H1 (cell line): ENCODE measurements around the gene MYBPH. TPM values are rescaled to one million over a fixed set of nuclear protein-coding genes. Genes with fewer than 3 reads are reported as not detected.

Source experiments
- CTCF ChIA-PET: fragments of 300-600 bp; sonication (Branson Sonifier 250); formaldehyde crosslinking; loops from one replicate; lab custom pipeline; 2021; ENCODE audit not compliant: partially characterized antibody; lab: Charles Lee
- POLR2A ChIA-PET: fragments of 300-600 bp; sonication (Branson Sonifier 250); formaldehyde crosslinking; loops from one replicate; lab custom pipeline; 2021; ENCODE audit warnings: inconsistent platforms; ENCODE audit not compliant: partially characterized antibody; lab: Charles Lee
- DNase-seq, 2 experiments: peaks; one replicate each; pipeline versions ENCODE4 v3.0.0 to v3.0.0-alpha.2; 2010 to 2022; ENCODE audit warnings: low spot score in 2 of 2, low read depth in 1 of 2, mixed read lengths in 1 of 2
- FAIRE-seq: peaks from 2 replicates; lab custom pipeline; 2011; peaks lifted over from hg19 to GRCh38; lab: Jason Lieb, UNC
- H2AFZ ChIP-seq: 2 replicates; pipeline ENCODE4 v1.8.1; 2012; ENCODE audit warnings: low read length, inconsistent platforms
- H2AK5ac ChIP-seq: 2 replicates; pipeline ENCODE4 v1.6.1; 2013; ENCODE audit warnings: low read depth, low read length
- H2BK120ac ChIP-seq: replicated peaks from 2 replicates; pipeline ENCODE3; 2013; ENCODE audit warnings: low read depth, low read length, inconsistent platforms
- H2BK12ac ChIP-seq: 2 replicates; pipeline ENCODE4 v1.6.1; 2013; ENCODE audit warnings: low read depth, low read length
- H2BK15ac ChIP-seq: 2 replicates; pipeline ENCODE4 v1.6.1; 2013; ENCODE audit warnings: low read length
- H2BK20ac ChIP-seq: 2 replicates; pipeline ENCODE4 v1.6.1; 2013; ENCODE audit warnings: low read length
- H2BK5ac ChIP-seq: 2 replicates; pipeline ENCODE4 v1.6.1; 2013; ENCODE audit warnings: low read depth, low read length
- H3K14ac ChIP-seq: 2 replicates; pipeline ENCODE4 v1.6.1; 2013; ENCODE audit warnings: inconsistent platforms; ENCODE audit not compliant: insufficient read length
- H3K18ac ChIP-seq: 2 replicates; pipeline ENCODE4 v1.6.1; 2013; ENCODE audit warnings: low read length; ENCODE audit errors: extremely low read depth
- H3K23ac ChIP-seq: 2 replicates; pipeline ENCODE4 v1.6.1; 2013; ENCODE audit warnings: inconsistent platforms; ENCODE audit not compliant: insufficient read length
- H3K23me2 ChIP-seq: 2 replicates; pipeline ENCODE4 v1.6.1; 2013; ENCODE audit warnings: low read depth, low read length
- H3K27ac ChIP-seq: 2 replicates; pipeline ENCODE4 v1.6.1; 2011; ENCODE audit warnings: low read depth, low read length, inconsistent platforms
- H3K27me3 ChIP-seq, 4 experiments: replicated peaks in 1 of 4; 1 replicate in 1 of 4; 2 replicates in 3 of 4; pipeline versions ENCODE4 v1.6.1 to v1.8.1; 2011 to 2013; ENCODE audit warnings: low read length in 3 of 4, mild to moderate bottlenecking in 3 of 4, inconsistent platforms in 2 of 4, mixed read lengths in 2 of 4, moderate library complexity in 1 of 4; ENCODE audit not compliant: control insufficient read depth in 3 of 4, insufficient read depth in 3 of 4; ENCODE audit errors: extremely low read depth in 1 of 4
- H3K36me3 ChIP-seq, 4 experiments: 2 replicates each; pipeline versions ENCODE4 v1.6.1 to v1.8.1; 2011 to 2013; ENCODE audit warnings: mild to moderate bottlenecking in 4 of 4, low read length in 3 of 4, moderate library complexity in 2 of 4, control low read depth in 1 of 4, inconsistent platforms in 1 of 4; ENCODE audit not compliant: insufficient read depth in 4 of 4, control insufficient read depth in 2 of 4
- H3K4ac ChIP-seq: replicated peaks from 2 replicates; pipeline ENCODE3; 2013; ENCODE audit warnings: low read length, low read depth, mixed read lengths, inconsistent platforms; ENCODE audit not compliant: insufficient read length
- H3K4me1 ChIP-seq, 4 experiments: replicated peaks in 1 of 4; 1 replicate in 1 of 4; 2 replicates in 3 of 4; pipeline versions ENCODE4 v1.6.1 to v1.8.1; 2011 to 2013; ENCODE audit warnings: low read length in 3 of 4, inconsistent platforms in 2 of 4, mixed read lengths in 1 of 4; ENCODE audit not compliant: insufficient read depth in 4 of 4, control insufficient read depth in 3 of 4
- H3K4me2 ChIP-seq, 2 experiments: 2 replicates each; pipeline versions ENCODE4 v1.6.1 to v1.8.1; 2011 to 2013; ENCODE audit warnings: low read depth in 2 of 2, low read length in 2 of 2, control low read depth in 1 of 2, inconsistent platforms in 1 of 2, mild to moderate bottlenecking in 1 of 2; ENCODE audit not compliant: insufficient read depth in 1 of 2
- H3K4me3 ChIP-seq, 4 experiments: fragments of 200-600, 300-600 bp in 1 of 4; sonication (generic), shearing (Covaris generic), sonication (Bioruptor Twin) in 1 of 4; 2 replicates each; pipeline versions ENCODE4 v1.5.1 to v1.8.1; 2011 to 2016; ENCODE audit warnings: low read length in 4 of 4, low read depth in 3 of 4, control low read depth in 2 of 4, inconsistent platforms in 2 of 4, mild to moderate bottlenecking in 2 of 4, mixed read lengths in 1 of 4, moderate library complexity in 1 of 4; ENCODE audit not compliant: insufficient read depth in 2 of 4; ENCODE audit errors: extremely low read depth in 1 of 4
- H3K56ac ChIP-seq: replicated peaks from 2 replicates; pipeline ENCODE3; 2013; ENCODE audit warnings: low read depth, mild to moderate bottlenecking, mixed read lengths, low read length, inconsistent platforms; ENCODE audit not compliant: insufficient read length
- H3K79me1 ChIP-seq: 2 replicates; pipeline ENCODE4 v1.6.1; 2013; ENCODE audit warnings: low read depth, low read length, control low read depth
- H3K79me2 ChIP-seq, 2 experiments: 2 replicates each; pipeline versions ENCODE4 v1.6.1 to v1.8.1; 2012 to 2013; ENCODE audit warnings: low read length in 2 of 2, mild to moderate bottlenecking in 2 of 2, inconsistent platforms in 1 of 2; ENCODE audit not compliant: insufficient read depth in 2 of 2, control insufficient read depth in 1 of 2
- H3K9ac ChIP-seq, 4 experiments: replicated peaks in 1 of 4; 1 replicate in 1 of 4; 2 replicates in 3 of 4; pipeline versions ENCODE4 v1.6.1 to v1.8.1; 2011 to 2013; ENCODE audit warnings: low read depth in 3 of 4, low read length in 3 of 4, control low read depth in 2 of 4, mild to moderate bottlenecking in 2 of 4, moderate library complexity in 2 of 4, inconsistent platforms in 1 of 4; ENCODE audit errors: extremely low read depth in 1 of 4
- H3K9me3 ChIP-seq, 2 experiments: 2 replicates each; pipeline versions ENCODE4 v1.6.1 to v1.8.1; 2012 to 2013; ENCODE audit warnings: mild to moderate bottlenecking in 2 of 2, moderate library complexity in 2 of 2, control low read depth in 1 of 2, inconsistent platforms in 1 of 2, low read depth in 1 of 2, low read length in 1 of 2, mixed read lengths in 1 of 2; ENCODE audit not compliant: insufficient read depth in 2 of 2
- H4K20me1 ChIP-seq, 2 experiments: replicated peaks in 1 of 2; 2 replicates each; pipeline versions ENCODE3 to v1.8.1; 2011 to 2013; ENCODE audit warnings: inconsistent platforms in 2 of 2, low read length in 2 of 2, mild to moderate bottlenecking in 1 of 2; ENCODE audit not compliant: insufficient read depth in 2 of 2, control insufficient read depth in 1 of 2
- H4K5ac ChIP-seq: 2 replicates; pipeline ENCODE4 v1.6.1; 2013; ENCODE audit warnings: low read length, low read depth, mixed read lengths, inconsistent platforms; ENCODE audit not compliant: insufficient read length
- H4K8ac ChIP-seq: 2 replicates; pipeline ENCODE4 v1.8.0; 2013; ENCODE audit warnings: mild to moderate bottlenecking, moderate library complexity, low read length, inconsistent platforms; ENCODE audit not compliant: insufficient read depth; ENCODE audit errors: extremely low read depth
- H4K91ac ChIP-seq: replicated peaks from 2 replicates; pipeline ENCODE3; 2013; ENCODE audit warnings: low read length, mixed read lengths, inconsistent platforms; ENCODE audit not compliant: insufficient read length
- EGR1 ChIP-seq: IDR thresholded peaks from 2 replicates; pipeline ENCODE4 v1.6.1; 2011; ENCODE audit warnings: low read depth, low read length, borderline replicate concordance
- RBBP5 ChIP-seq: IDR thresholded peaks from 2 replicates; pipeline ENCODE4 v1.7.1; 2012; ENCODE audit warnings: low read depth, mild to moderate bottlenecking, inconsistent platforms, low read length, moderate library complexity, borderline replicate concordance
- SIN3A ChIP-seq, 2 experiments: IDR thresholded peaks in 1 of 2; conservative IDR thresholded peaks in 1 of 2; 2 replicates each; pipeline ENCODE4 v1.6.1; 2011 to 2012; ENCODE audit warnings: low read length in 2 of 2, improper control_type of control experiment in 1 of 2, low read depth in 1 of 2, mild to moderate bottlenecking in 1 of 2
- TAF1 ChIP-seq: IDR thresholded peaks from 2 replicates; pipeline ENCODE4 v1.6.1; 2011; ENCODE audit warnings: mild to moderate bottlenecking, low read depth, low read length
- WGBS, 2 experiments: shearing (Covaris generic) in 1 of 2; methylation state at CpG; one replicate each; pipeline versions ENCODE4 v1.1.6 to v1.1.7; 2013 to 2015; ENCODE audit warnings: low lambda C conversion rate in 2 of 2, mixed read lengths in 2 of 2, inconsistent platforms in 1 of 2, low coverage in 1 of 2, missing lambda C conversion rate in 1 of 2; ENCODE audit not compliant: insufficient replicate concordance in 2 of 2, insufficient coverage in 1 of 2, insufficient read length in 1 of 2; ENCODE audit errors: extremely low coverage in 1 of 2, missing lambda C conversion rate in 1 of 2; 5-methylcytosine and 5-hydroxymethylcytosine counted together
- polyA plus RNA-seq, 7 experiments: library from polyadenylated mRNA; depleted of rRNA in 3 of 7; stranded (reverse) in 5 of 7; unstranded in 2 of 7; fragments of >200 nt in 5 of 7; fragments of 200-250 nt in 2 of 7; gene quantifications; 1 replicate in 5 of 7; 2 replicates in 1 of 7; 4 replicates in 1 of 7; pipeline versions ENCODE4 v1.2.1 to v1.2.3, GENCODE V29; 2011 to 2013; ENCODE audit warnings: missing spikeins in 2 of 7, mixed read lengths in 2 of 7
- total RNA-seq: library from RNA; stranded (reverse); fragmentation: NEBNext Ultra II Directional; extraction: Animal tissue kit (Norgen Biotek cat#: 25700); gene quantifications from 2 replicates; pipeline ENCODE4 v1.2.1, GENCODE V29; 2021
- TF ChIP-seq, protein P1 (sequence below): IDR thresholded peaks from 2 replicates; pipeline ENCODE4 v1.6.1; 2011; ENCODE audit warnings: low read length, improper control_type of control experiment
- TF ChIP-seq, protein P2 (sequence below): IDR thresholded peaks from 2 replicates; pipeline ENCODE4 v1.6.1; 2012; ENCODE audit warnings: inconsistent platforms
- TF ChIP-seq, protein P3 (sequence below): IDR thresholded peaks from 2 replicates; pipeline ENCODE4 v1.6.1; 2012; ENCODE audit warnings: low read length, inconsistent platforms

The MYBPH gene
- total and polyA plus RNA-seq, 2 of the 8 experiments (the other 6 are each of a cell fraction or from before 2014, with no cell fraction given), result not detected

GRCh38 chr1:203128716-203129500, 46.7 kb downstream of the MYBPH start:
- Histone ChIP-seq H3K23ac (no peak overlapping the region), H2BK15ac (peak overlapping the region; percentile 97; the same call in 1 of the 2 replicates), H2BK120ac (no peak overlapping the region), H2AFZ (peak overlapping the region; percentile 80; the same call in 1 of the 2 replicates), H3K4me1 (peaks cover 3 to 28% (median 16%) of the 10 kb centered on the region in 4 experiments), H3K9me3 (no peaks in the 10 kb centered on the region), H3K4ac (no peak overlapping the region), H3K36me3 (no peaks in the 10 kb centered on the region), H3K27me3 (peaks cover 5 to 32% (median 18%) of the 10 kb centered on the region in 4 experiments), H2BK5ac (no peak overlapping the region), H2BK20ac (no peak overlapping the region), H3K23me2 (peaks cover 2% of the 10 kb centered on the region; the same call in 1 of the 2 replicates), H2AK5ac (no peak overlapping the region), H4K5ac (no peak overlapping the region), H3K4me3 (peak overlapping the region; percentile 16 to 64 (median 56); a peak in 6 of 8 replicates), H3K18ac (no peak overlapping the region), H3K79me2 (no peaks in the 10 kb centered on the region), H3K4me2 (peak overlapping the region; percentile 62 to 83), H4K91ac (peak overlapping the region; percentile 20), H2BK12ac (peak overlapping the region; percentile 71; the same call in 1 of the 2 replicates), H3K14ac (no peak overlapping the region), H3K27ac (no peak overlapping the region), H3K9ac (no peak overlapping the region; a peak in 1 of 7 replicates), H4K8ac (peak overlapping the region; percentile 66; the same call in 1 of the 2 replicates), H3K79me1 (no peaks in the 10 kb centered on the region), H4K20me1 (no peaks in the 10 kb centered on the region), H3K56ac (no peak overlapping the region)
- CTCF ChIA-PET, result interaction anchor here (0.6 to 49.1 kb wide), 28 partner anchors 8 to 347 kb away, joined by 3 to 1071 read pairs (median 4); partner anchors contain the start of genes CHI3L1, MYBPH, MYOG and PPFIA4
- 91% methylated on average over 29 of the region's 29 CpGs; no CpG with 5 or more reads in 1 of the 2 experiments for WGBS, 2 experiments
- POLR2A ChIA-PET, result interaction anchor here (1.2 to 1.5 kb wide), 2 partner anchors 9 to 19 kb away, joined by 4 to 8 read pairs; no protein-coding TSS in a partner anchor
- no peak for FAIRE-seq
- DNase-seq, result peak in 1 of 2 experiments; percentile 46
- TF ChIP-seq, protein P1, sequence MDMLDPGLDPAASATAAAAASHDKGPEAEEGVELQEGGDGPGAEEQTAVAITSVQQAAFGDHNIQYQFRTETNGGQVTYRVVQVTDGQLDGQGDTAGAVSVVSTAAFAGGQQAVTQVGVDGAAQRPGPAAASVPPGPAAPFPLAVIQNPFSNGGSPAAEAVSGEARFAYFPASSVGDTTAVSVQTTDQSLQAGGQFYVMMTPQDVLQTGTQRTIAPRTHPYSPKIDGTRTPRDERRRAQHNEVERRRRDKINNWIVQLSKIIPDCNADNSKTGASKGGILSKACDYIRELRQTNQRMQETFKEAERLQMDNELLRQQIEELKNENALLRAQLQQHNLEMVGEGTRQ, result no peak
- TF ChIP-seq, protein P2, sequence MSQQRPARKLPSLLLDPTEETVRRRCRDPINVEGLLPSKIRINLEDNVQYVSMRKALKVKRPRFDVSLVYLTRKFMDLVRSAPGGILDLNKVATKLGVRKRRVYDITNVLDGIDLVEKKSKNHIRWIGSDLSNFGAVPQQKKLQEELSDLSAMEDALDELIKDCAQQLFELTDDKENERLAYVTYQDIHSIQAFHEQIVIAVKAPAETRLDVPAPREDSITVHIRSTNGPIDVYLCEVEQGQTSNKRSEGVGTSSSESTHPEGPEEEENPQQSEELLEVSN, result no peak
- TF ChIP-seq RBBP5 (no peak), SIN3A (conservative IDR thresholded peaks at IDR 0.05 in 1 of 2, IDR thresholded peaks at IDR 0.05 in 1 of 2; ENCODE audit: low read depth in 1 of 2, low read length in 2 of 2) (no peak), TAF1 (no peak), EGR1 (no peak)
- TF ChIP-seq, protein P3, sequence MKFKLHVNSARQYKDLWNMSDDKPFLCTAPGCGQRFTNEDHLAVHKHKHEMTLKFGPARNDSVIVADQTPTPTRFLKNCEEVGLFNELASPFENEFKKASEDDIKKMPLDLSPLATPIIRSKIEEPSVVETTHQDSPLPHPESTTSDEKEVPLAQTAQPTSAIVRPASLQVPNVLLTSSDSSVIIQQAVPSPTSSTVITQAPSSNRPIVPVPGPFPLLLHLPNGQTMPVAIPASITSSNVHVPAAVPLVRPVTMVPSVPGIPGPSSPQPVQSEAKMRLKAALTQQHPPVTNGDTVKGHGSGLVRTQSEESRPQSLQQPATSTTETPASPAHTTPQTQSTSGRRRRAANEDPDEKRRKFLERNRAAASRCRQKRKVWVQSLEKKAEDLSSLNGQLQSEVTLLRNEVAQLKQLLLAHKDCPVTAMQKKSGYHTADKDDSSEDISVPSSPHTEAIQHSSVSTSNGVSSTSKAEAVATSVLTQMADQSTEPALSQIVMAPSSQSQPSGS, result no peak
